Osteoblast (primary cell): ENCODE measurements around the gene SHE. TPM values are rescaled to one million over a fixed set of nuclear protein-coding genes. Genes with fewer than 3 reads are reported as not detected.

Experiments
- DNase-seq: peaks from one replicate; pipeline ENCODE4 v3.0.0; 2011; ENCODE audit warnings: low spot score, mixed read lengths; ENCODE audit not compliant: insufficient read length; ENCODE audit errors: missing footprints
- H2AFZ ChIP-seq: 2 replicates; pipeline ENCODE4 v1.6.0; 2011; ENCODE audit warnings: mild to moderate bottlenecking, low read length
- H3K27ac ChIP-seq: 2 replicates; pipeline ENCODE4 v1.5.1; 2011; ENCODE audit warnings: mild to moderate bottlenecking, low read depth, low read length, moderate library complexity
- H3K27me3 ChIP-seq: 2 replicates; pipeline ENCODE4 v1.6.0; 2012; ENCODE audit warnings: mild to moderate bottlenecking, control low read depth, inconsistent platforms, low read length, moderate library complexity; ENCODE audit not compliant: insufficient read depth
- H3K36me3 ChIP-seq: 2 replicates; pipeline ENCODE4 v1.5.1; 2011; ENCODE audit warnings: mild to moderate bottlenecking, low read length, control low read depth, moderate library complexity; ENCODE audit not compliant: insufficient read depth
- H3K4me1 ChIP-seq: 2 replicates; pipeline ENCODE4 v1.5.1; 2011; ENCODE audit warnings: mild to moderate bottlenecking, low read length, control low read depth, moderate library complexity; ENCODE audit not compliant: insufficient read depth
- H3K4me2 ChIP-seq: 2 replicates; pipeline ENCODE4 v1.6.0; 2011; ENCODE audit warnings: mild to moderate bottlenecking, low read length; ENCODE audit not compliant: insufficient read depth
- H3K4me3 ChIP-seq: fragments of 200-600 bp; sonication (generic); 3 replicates; pipeline ENCODE4 v1.5.1; 2012; ENCODE audit warnings: mild to moderate bottlenecking, low read length, inconsistent platforms; ENCODE audit not compliant: insufficient read depth
- H3K79me2 ChIP-seq: 2 replicates; pipeline ENCODE4 v1.6.0; 2012; ENCODE audit warnings: mild to moderate bottlenecking, low read length, control low read depth, inconsistent platforms; ENCODE audit not compliant: insufficient read depth
- H3K9me3 ChIP-seq: 2 replicates; pipeline ENCODE4 v1.5.1; 2011; ENCODE audit warnings: low read depth, low read length, control low read depth
- H4K20me1 ChIP-seq: 2 replicates; pipeline ENCODE4 v1.6.0; 2012; ENCODE audit warnings: mild to moderate bottlenecking, low read length, control low read depth; ENCODE audit not compliant: insufficient read depth
- CTCF ChIP-seq: IDR thresholded peaks from 2 replicates; pipeline ENCODE4 v1.5.1; 2011; ENCODE audit warnings: mild to moderate bottlenecking, low read depth, low read length, moderate library complexity; ENCODE audit errors: extremely low read depth
- total RNA-seq: library from RNA; depleted of rRNA; stranded (reverse); fragments of >200 nt; gene quantifications from 2 replicates; pipeline ENCODE4 v1.2.3, GENCODE V29; 2012

Gene SHE
- total RNA-seq, 1 donor, result not detected

- Histone ChIP-seq H3K79me2 (peaks cover under 1% of the 10 kb centered on the region), H3K27me3 (peaks cover 5% of the 10 kb centered on the region), H3K27ac (no peak overlapping the region), H3K4me2 (no peak overlapping the region), H3K4me1 (peaks cover 5% of the 10 kb centered on the region), H3K36me3 (peaks cover 55% of the 10 kb centered on the region), H2AFZ (no peak overlapping the region), H4K20me1 (peaks cover 14% of the 10 kb centered on the region), H3K9me3 (no peaks in the 10 kb centered on the region), H3K4me3 (no peak overlapping the region)
- no peak for TF ChIP-seq CTCF
- DNase-seq, result no peak
Observed at GRCh38 chr1:154549202-154549770, 47.1 kb upstream of the SHE start.

- peaks cover 14% of the 10 kb centered on the region for H4K20me1 ChIP-seq
- H3K27ac ChIP-seq, result no peak overlapping the region
- H3K4me3 ChIP-seq, result no peak overlapping the region
- no peaks in the 10 kb centered on the region for H3K9me3 ChIP-seq
- H2AFZ ChIP-seq, result no peak overlapping the region
- no peak for TF ChIP-seq CTCF
- H3K79me2 ChIP-seq, result no peaks in the 10 kb centered on the region
- DNase-seq, result no peak
- no peak overlapping the region for H3K4me2 ChIP-seq
- H3K4me1 ChIP-seq, result peaks cover 5% of the 10 kb centered on the region
- peaks cover 7% of the 10 kb centered on the region for H3K27me3 ChIP-seq
- H3K36me3 ChIP-seq, result peaks cover 43% of the 10 kb centered on the region
Observed at GRCh38 chr1:154548028-154548427, 45.8 kb upstream of the SHE start.

- Histone ChIP-seq H3K79me2 (no peaks in the 10 kb centered on the region), H3K4me3 (no peak overlapping the region), H3K4me1 (peaks cover 5% of the 10 kb centered on the region), H3K27me3 (peaks cover 10% of the 10 kb centered on the region), H3K27ac (no peak overlapping the region), H3K9me3 (no peaks in the 10 kb centered on the region), H4K20me1 (peaks cover 11% of the 10 kb centered on the region), H2AFZ (no peak overlapping the region), H3K36me3 (peaks cover 35% of the 10 kb centered on the region), H3K4me2 (no peak overlapping the region)
- DNase-seq, result no peak
- TF ChIP-seq CTCF, result no peak
Observed at GRCh38 chr1:154547105-154547732, 45.0 kb upstream of the SHE start.

GRCh38 chr1:154546264-154547063 lies 44.3 kb upstream of the SHE start:
- no peak overlapping the region for H2AFZ ChIP-seq
- H3K4me3 ChIP-seq, result no peak overlapping the region
- H3K79me2 ChIP-seq, result no peaks in the 10 kb centered on the region
- H4K20me1 ChIP-seq, result peaks cover 11% of the 10 kb centered on the region
- H3K27me3 ChIP-seq, result peaks cover 13% of the 10 kb centered on the region
- no peaks in the 10 kb centered on the region for H3K9me3 ChIP-seq
- peaks cover 27% of the 10 kb centered on the region for H3K36me3 ChIP-seq
- peak; percentile 94 for DNase-seq
- no peak overlapping the region for H3K4me2 ChIP-seq
- no peak overlapping the region for H3K27ac ChIP-seq
- H3K4me1 ChIP-seq, result peaks cover 5% of the 10 kb centered on the region
- peak; percentile 72 for TF ChIP-seq CTCF
